C4-2B (cell line): Measurements from ENCODE around the gene AKT1S1.

Experiments
- H3K27ac ChIP-seq: fragments of 450-650 bp; 2 replicates; pipeline ENCODE4 v1.5.1; 2017
- ZFX ChIP-seq: fragments of 450-650 bp; IDR thresholded peaks from 2 replicates; pipeline ENCODE4 v1.6.1; 2017
- TF ChIP-seq, protein P1 (sequence below): fragments of 450-650 bp; conservative IDR thresholded peaks from 2 replicates; pipeline ENCODE4 v1.5.1; 2017; ENCODE audit warnings: mild to moderate bottlenecking

The AKT1S1 gene

DNA sequence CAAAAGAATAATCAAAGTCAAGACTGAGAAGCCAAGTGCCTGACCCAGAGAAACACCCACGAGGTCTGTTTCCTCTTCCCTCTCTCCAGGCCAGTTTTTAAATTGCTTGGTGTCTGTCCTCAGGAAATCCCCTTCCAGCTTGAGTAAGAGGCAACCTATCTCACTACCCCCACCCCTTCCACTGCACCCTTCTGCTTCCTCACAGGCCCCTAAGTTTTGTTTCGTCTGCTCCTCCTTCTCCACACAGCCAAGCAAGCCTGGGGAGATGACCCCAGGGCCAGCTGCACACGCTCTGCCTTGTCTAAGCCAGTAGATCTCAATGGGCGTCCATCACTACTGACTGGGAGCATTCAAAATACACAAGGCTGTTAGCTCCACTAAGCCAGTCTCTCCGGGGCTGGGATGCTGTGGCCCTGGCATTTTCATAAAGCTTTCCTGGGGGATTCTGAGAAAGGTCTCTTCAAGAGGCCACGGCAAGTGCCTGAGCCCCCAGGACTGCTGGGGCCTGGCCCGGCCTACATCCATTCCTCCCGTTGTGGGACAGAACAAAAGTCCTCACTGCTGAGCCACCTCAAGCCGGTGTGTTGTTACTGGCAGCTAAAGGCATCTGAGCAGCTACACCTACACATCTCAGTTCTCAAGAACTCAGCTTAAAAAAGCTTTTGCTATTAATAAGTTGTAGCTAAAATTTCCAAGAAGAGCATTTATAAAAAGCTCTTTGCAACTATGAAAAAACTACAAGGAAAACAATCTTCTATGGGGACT is 34.4 kb upstream of the AKT1S1 start:
- no peak overlapping the region for H3K27ac ChIP-seq
- no peak for TF ChIP-seq ZFX
- TF ChIP-seq, protein P1, sequence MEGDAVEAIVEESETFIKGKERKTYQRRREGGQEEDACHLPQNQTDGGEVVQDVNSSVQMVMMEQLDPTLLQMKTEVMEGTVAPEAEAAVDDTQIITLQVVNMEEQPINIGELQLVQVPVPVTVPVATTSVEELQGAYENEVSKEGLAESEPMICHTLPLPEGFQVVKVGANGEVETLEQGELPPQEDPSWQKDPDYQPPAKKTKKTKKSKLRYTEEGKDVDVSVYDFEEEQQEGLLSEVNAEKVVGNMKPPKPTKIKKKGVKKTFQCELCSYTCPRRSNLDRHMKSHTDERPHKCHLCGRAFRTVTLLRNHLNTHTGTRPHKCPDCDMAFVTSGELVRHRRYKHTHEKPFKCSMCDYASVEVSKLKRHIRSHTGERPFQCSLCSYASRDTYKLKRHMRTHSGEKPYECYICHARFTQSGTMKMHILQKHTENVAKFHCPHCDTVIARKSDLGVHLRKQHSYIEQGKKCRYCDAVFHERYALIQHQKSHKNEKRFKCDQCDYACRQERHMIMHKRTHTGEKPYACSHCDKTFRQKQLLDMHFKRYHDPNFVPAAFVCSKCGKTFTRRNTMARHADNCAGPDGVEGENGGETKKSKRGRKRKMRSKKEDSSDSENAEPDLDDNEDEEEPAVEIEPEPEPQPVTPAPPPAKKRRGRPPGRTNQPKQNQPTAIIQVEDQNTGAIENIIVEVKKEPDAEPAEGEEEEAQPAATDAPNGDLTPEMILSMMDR = no peak

DNA sequence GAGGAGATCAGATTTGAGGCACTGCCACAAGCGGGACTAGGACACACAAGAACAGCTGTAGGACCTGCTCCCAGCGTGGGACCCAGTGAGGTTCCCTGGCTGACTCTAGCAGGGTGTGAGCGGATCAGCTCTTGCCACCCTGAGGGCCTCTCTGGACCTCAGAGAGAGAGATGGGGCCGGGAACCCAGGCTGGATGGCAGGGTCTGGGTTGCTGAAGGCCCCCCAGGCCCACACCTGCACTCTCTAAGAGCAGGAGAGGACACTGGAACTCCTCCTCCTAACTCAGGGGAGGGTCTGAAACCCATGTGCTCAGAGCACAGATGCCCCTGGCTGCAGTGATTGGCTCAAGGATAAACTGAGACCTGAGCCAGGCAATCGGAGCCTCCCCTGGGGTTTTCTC is 33.0 kb upstream of the AKT1S1 start:
- no peak for TF ChIP-seq ZFX
- TF ChIP-seq, protein P1 = no peak

DNA sequence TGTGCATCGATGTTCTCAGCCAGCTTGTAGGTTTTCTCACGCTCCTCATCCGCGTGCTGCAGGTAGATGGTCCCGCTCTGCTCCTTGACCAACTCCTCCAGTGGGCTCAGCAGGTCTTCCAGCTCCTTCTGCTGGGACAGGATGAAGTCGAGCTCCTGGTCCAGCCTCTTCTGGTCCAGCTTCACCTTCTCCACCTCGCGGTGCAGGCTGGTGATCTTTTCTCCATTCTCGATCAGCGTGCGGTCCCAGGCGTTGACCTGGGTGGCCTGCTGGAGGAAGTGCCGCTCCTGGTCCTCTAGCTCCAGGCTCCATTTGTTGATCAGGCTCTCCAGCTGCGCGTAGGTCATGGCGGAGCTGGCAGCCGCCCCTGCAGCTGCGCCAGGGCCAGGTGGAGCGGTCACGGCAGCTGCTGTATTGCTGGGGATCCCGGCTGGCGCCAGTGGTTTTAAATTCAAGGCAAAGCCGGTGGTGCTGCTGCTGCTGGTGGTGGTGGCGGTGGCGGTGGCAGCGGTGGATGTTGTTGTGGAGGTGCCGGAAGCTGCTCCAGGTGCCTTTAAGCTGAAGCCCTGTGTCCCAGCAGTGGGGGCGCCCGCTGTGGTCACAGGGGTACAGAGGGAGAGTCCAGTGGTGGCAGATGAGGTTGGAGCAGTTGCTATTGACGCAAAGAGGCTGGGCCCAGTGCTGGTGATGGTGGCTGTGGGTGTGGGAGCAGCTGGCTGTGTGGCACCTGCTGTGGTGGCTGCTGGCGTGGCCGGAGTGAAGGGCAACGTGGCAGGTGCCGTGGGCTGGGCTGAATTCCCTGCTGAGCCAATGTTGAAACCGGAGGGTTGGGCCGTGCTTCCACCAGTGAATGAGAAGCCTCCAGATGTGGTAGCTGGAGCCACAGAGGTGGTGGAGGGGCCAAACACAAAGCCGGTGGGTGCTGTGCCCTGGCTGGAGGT is 31.6 kb upstream of the AKT1S1 start:
- TF ChIP-seq, protein P1 = no peak
- TF ChIP-seq ZFX = no peak
- H3K27ac ChIP-seq = no peak overlapping the region

More for the DNA sequence above, 33.0 kb upstream of the AKT1S1 start:
- no peak overlapping the region for H3K27ac ChIP-seq

DNA sequence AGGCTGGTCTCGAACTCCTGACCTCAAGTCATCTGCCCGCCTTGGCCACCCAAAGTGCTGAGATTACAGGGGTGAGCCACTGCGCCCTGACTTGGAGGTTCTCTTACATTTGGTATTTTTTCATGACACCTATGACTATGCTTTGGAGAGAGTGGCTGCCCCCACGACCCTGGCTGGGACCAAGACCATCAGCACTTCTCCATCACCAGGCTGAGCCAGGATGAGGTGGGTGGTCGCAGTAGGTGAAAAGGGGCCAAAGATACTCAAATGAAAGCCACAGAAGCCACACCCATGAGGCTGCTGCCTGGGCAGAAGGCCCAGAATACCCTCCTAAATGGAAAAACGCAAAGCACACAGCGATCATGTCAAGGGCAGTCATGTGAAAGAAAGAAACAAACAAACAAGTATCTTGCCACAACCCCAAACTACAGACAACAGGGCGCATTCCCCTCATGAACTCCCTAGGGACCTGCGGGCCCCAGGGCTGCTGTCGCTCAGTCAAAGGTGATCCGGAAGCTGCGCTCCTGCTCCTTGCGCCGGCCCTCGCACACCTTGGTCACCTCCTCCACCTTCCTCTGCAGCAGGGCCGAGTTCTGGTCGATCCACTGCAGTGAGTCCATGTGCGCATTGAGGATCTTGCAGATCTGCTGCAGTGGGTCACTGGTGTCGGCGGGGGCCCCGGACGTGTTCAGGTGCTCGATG is 30.7 kb upstream of the AKT1S1 start:
- no peak overlapping the region for H3K27ac ChIP-seq
- TF ChIP-seq, protein P1 = no peak
- TF ChIP-seq ZFX = no peak

DNA sequence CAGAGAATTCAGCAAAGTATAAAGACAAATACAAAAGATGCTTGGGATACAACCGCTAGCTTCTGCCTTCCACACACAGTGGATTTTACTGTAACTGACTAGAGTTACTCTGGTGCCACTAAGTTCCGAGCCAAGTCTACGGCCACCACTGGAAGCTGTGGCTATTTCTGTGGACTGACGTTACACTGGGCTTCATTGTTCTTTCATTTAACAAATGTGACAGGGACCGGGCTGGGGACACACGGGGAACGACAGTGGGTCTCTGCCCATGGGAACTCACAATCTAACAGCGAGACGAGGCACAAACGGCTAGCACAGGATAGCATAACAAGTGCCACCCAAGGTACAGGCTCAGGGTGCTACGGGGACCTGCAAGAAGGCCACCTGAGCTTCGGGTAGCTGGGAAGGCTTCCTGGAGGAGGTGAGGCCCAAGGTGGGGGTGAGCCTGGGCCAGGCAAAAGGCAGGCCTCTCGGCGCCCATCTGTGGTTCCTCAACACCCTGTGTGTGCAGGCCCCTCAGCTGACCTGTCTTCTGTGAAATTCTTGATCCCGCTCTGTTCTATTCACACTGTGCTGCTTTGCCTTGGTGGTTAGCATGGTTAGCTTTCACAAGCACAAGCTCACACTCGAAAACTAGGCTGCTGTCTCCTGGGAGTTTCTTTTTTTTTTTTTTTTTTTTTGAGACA is 29.9 kb upstream of the AKT1S1 start:
- TF ChIP-seq, protein P1 = no peak
- no peak for TF ChIP-seq ZFX
- H3K27ac ChIP-seq = no peak overlapping the region

DNA sequence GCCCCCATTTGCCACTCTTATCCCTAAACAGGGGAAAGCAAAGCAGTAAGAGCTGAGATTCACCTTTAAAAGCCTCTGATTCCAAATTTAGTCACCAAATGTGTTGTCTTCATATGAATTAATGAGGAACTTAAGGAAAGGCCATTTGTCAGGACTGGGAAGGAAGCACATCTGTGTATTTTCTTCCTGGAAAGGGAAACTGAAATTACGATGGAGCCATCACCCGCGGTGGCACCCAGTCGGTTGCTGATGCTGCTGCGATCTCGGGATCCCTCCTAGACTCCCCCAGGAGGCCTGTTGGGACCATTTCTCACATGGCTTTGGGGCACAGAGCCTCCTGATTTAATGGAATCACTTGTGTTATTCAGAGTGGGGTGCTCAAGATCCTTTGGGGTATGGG is 27.0 kb upstream of the AKT1S1 start:
- no peak for TF ChIP-seq ZFX
- TF ChIP-seq, protein P1 = no peak
- H3K27ac ChIP-seq = no peak overlapping the region
